ENCODE data around the gene FAM47E. TPM values are rescaled to one million over a fixed set of nuclear protein-coding genes. Genes with fewer than 3 reads are reported as not detected.

The FAM47E gene
- total and polyA plus RNA-seq, 2 donors (not counting 3 experiments of a cell fraction or from before 2014, with no cell fraction given) = 0.11 TPM; not detected in 1

- ChIA-PET POLR2A (no interaction called here), CTCF (interaction anchor here (1.0 kb wide), 1 partner anchor 75 kb away, joined by 3 read pairs; no protein-coding TSS in a partner anchor)
- H3K79me2 ChIP-seq (ENCODE audit: control insufficient read depth, insufficient read depth, low read length) = no peaks in the 10 kb centered on the region
- H3K9me1 ChIP-seq (replicated peaks; ENCODE audit: control insufficient read depth, extremely low read depth, insufficient read depth, low read length) = no peaks in the 10 kb centered on the region
- no peak overlapping the region for H3K9ac ChIP-seq (replicated peaks; ENCODE audit: extremely low read depth, insufficient read depth, low read length)
- H3K4me1 ChIP-seq (ENCODE audit: control insufficient read depth, extremely low read depth, insufficient read depth, low read length) = peaks cover 6% of the 10 kb centered on the region
- dilution Hi-C loops (cut with MboI; ENCODE audit: extremely low pct_ligation_motif_present, low sequenced_read_pairs) (no loop called here), intact Hi-C loops (cut with micrococcal nuclease) (no loop called here)
- FAIRE-seq (no peak), DNase-seq (ENCODE audit: low read depth, low spot score) (no peak)
- TF ChIP-seq EZH2 (IDR thresholded peaks at IDR 0.05; ENCODE audit: borderline replicate concordance, low read depth, low read length, severe bottlenecking) (no peak), JUN (IDR thresholded peaks at IDR 0.05; ENCODE audit: borderline replicate concordance, insufficient read depth, insufficient read length, low read depth) (no peak), MAX (IDR thresholded peaks at IDR 0.05; ENCODE audit: insufficient read depth, insufficient read length) (no peak), GATA2 (IDR thresholded peaks at IDR 0.05; ENCODE audit: insufficient read depth, insufficient read length, low read depth, low read length) (no peak), POLR2A (IDR thresholded peaks at IDR 0.05; ENCODE audit: low read depth, low read length) (no peak), POLR2AphosphoS5 (IDR thresholded peaks at IDR 0.05; ENCODE audit: insufficient read depth, low read depth, low read length) (no peak), MYC (IDR thresholded peaks at IDR 0.05; ENCODE audit: low read depth, low read length) (no peak), FOS (IDR thresholded peaks at IDR 0.05; ENCODE audit: borderline replicate concordance, insufficient read depth, low read length) (no peak)
- TF ChIP-seq, protein P1, sequence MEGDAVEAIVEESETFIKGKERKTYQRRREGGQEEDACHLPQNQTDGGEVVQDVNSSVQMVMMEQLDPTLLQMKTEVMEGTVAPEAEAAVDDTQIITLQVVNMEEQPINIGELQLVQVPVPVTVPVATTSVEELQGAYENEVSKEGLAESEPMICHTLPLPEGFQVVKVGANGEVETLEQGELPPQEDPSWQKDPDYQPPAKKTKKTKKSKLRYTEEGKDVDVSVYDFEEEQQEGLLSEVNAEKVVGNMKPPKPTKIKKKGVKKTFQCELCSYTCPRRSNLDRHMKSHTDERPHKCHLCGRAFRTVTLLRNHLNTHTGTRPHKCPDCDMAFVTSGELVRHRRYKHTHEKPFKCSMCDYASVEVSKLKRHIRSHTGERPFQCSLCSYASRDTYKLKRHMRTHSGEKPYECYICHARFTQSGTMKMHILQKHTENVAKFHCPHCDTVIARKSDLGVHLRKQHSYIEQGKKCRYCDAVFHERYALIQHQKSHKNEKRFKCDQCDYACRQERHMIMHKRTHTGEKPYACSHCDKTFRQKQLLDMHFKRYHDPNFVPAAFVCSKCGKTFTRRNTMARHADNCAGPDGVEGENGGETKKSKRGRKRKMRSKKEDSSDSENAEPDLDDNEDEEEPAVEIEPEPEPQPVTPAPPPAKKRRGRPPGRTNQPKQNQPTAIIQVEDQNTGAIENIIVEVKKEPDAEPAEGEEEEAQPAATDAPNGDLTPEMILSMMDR (IDR thresholded peaks at IDR 0.05; ENCODE audit: extremely low read depth in 1 of 2, insufficient read depth in 1 of 2, low read depth in 1 of 2, low read length in 2 of 2) = no peak
- no TSS peak for BruUV-seq (replicated peaks)
- no peak overlapping the region for H3K27ac ChIP-seq (ENCODE audit: insufficient read depth, low read depth, low read length)
- H3K27me3 ChIP-seq (ENCODE audit: control insufficient read depth in 2 of 2, insufficient read depth in 2 of 2, low read length in 2 of 2) = peaks cover 0 to 2% of the 10 kb centered on the region in 2 experiments
- no peaks in the 10 kb centered on the region for H3K9me3 ChIP-seq (replicated peaks; ENCODE audit: control insufficient read depth, insufficient read depth, low read length)
- H3K4me2 ChIP-seq (ENCODE audit: insufficient read depth, low read length) = no peak overlapping the region
- H3K36me3 ChIP-seq (ENCODE audit: control insufficient read depth in 2 of 2, extremely low read depth in 1 of 2, insufficient read depth in 2 of 2, low read length in 2 of 2) = no peaks in the 10 kb centered on the region
- no peaks in the 10 kb centered on the region for H4K20me1 ChIP-seq (replicated peaks; ENCODE audit: control insufficient read depth, extremely low read depth, insufficient read depth, low read length)
- no peak overlapping the region for H2AFZ ChIP-seq (ENCODE audit: low read depth, low read length)
- H3K4me3 ChIP-seq (replicated peaks in 1 of 3; ENCODE audit: insufficient read depth in 1 of 3, low read depth in 1 of 3, low read length in 3 of 3) = no peak overlapping the region
Measured at GRCh38 chr4:76302826-76303438, 51.4 kb downstream of the FAM47E start.

Measured in endothelial cell of umbilical vein (primary cell).